ENCODE results near the gene RAB6A.
A peak's percentile ranks its signal among the peaks of the same experiment; 100 is the strongest.

The RAB6A gene

GRCh38 chr11:73664877-73665276 lies 96.0 kb downstream of the RAB6A start:
- Histone ChIP-seq H3K27ac (ENCODE audit: insufficient read depth in 1 of 2, low read depth in 1 of 2, low read length in 2 of 2, poor library complexity in 1 of 2, severe bottlenecking in 2 of 2) (no peak overlapping the region), H3K4me1 (ENCODE audit: control extremely low read depth in 1 of 4, control insufficient read depth in 4 of 4, insufficient read depth in 4 of 4, low read length in 3 of 4) (peaks cover 2 to 16% (median 14%) of the 10 kb centered on the region in 4 experiments), H3K4me3 (ENCODE audit: control insufficient read depth in 1 of 7, extremely low read depth in 1 of 7, insufficient read depth in 4 of 7, low read depth in 2 of 7, low read length in 6 of 7) (no peak overlapping the region), H3K36me3 (ENCODE audit: control insufficient read depth in 4 of 4, insufficient read depth in 4 of 4, low read length in 3 of 4) (no peaks in the 10 kb centered on the region), H3K27me3 (replicated peaks in 2 of 5; ENCODE audit: control insufficient read depth in 4 of 5, insufficient read depth in 5 of 5, low read length in 4 of 5) (peaks cover 0 to 2% (median 0%) of the 10 kb centered on the region in 5 experiments), H3K9me3 (ENCODE audit: control extremely low read depth in 1 of 5, control insufficient read depth in 4 of 5, insufficient read depth in 2 of 5, low read depth in 1 of 5, low read length in 4 of 5) (no peaks in the 10 kb centered on the region)
- no peak for DNase-seq
- POLR2A ChIA-PET: interaction anchor here (0.6 kb wide), 1 partner anchor 42 kb away, joined by 3 read pairs; no protein-coding TSS in a partner anchor
- CTCF ChIA-PET: interaction anchor here (1.1 to 9.2 kb wide), 3 partner anchors 26 to 314 kb away, joined by 3 to 196 read pairs (median 8); no protein-coding TSS in a partner anchor

DNA sequence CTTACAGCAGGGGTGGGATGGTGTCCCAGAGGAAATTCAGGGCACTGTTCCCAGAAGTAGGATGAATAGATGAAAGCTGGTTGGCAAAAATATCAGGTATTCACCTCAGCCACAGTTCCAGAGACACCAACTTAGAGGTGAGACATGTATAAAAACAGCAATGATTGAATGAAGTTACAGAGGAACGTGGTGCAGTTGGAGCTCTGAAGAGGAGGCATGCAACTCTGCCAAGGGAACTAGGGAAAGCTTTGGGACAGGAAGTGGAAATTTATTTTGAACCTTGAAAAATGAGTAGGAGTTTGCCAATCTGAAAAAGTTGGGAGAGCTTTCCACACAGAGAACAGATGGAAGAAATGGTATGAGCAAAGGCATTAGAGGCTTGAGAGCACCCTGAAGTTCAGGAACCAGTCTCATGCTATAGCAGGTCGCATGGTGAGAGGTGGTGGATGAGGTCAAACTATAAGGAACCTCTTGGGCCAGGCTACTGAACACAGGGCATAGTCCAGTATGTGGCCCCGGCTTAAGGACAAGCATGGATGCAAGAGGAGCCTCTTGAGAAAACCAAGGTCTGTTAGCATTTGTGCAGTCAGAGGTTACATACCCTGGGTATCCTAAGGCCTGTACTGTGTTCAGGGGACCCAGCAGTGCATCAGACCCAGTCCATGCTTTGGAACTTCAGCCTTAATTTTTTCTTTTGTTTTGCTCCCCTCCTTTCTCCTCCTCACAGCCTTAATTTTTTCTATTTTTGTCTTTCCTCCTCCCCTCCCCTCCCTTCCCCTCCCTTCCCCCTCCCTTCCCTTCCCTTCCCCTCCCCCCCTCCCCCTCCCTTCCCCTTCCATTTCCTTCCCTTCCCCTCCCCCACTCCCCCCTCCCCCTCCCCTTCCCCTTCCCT lies 97.0 kb downstream of the RAB6A start:
- ChIA-PET CTCF (interaction anchor here (0.6 to 9.2 kb wide), 7 partner anchors 13 to 313 kb away, joined by 3 to 196 read pairs (median 5); partner anchors contain the start of gene PLEKHB1), POLR2A (no interaction called here)
- no peaks in the 10 kb centered on the region for H3K9me3 ChIP-seq (ENCODE audit: control extremely low read depth in 1 of 5, control insufficient read depth in 4 of 5, insufficient read depth in 2 of 5, low read depth in 1 of 5, low read length in 4 of 5)
- H3K27me3 ChIP-seq (replicated peaks in 2 of 5; ENCODE audit: control insufficient read depth in 4 of 5, insufficient read depth in 5 of 5, low read length in 4 of 5): peaks cover 0 to 2% (median 0%) of the 10 kb centered on the region in 5 experiments
- H3K4me1 ChIP-seq (ENCODE audit: control extremely low read depth in 1 of 4, control insufficient read depth in 4 of 4, insufficient read depth in 4 of 4, low read length in 3 of 4): peaks cover 2 to 16% (median 14%) of the 10 kb centered on the region in 4 experiments
- no peak for DNase-seq
- H3K4me3 ChIP-seq (ENCODE audit: control insufficient read depth in 1 of 7, extremely low read depth in 1 of 7, insufficient read depth in 4 of 7, low read depth in 2 of 7, low read length in 6 of 7): no peak overlapping the region
- 78% methylated on average over 3 of the region's 3 CpGs for WGBS (ENCODE audit: insufficient coverage)
- no peak overlapping the region for H3K27ac ChIP-seq (ENCODE audit: insufficient read depth in 1 of 2, low read depth in 1 of 2, low read length in 2 of 2, poor library complexity in 1 of 2, severe bottlenecking in 2 of 2)
- no peaks in the 10 kb centered on the region for H3K36me3 ChIP-seq (ENCODE audit: control insufficient read depth in 4 of 4, insufficient read depth in 4 of 4, low read length in 3 of 4)

GRCh38 chr11:73662445-73663157 lies 98.3 kb downstream of the RAB6A start:
- peaks cover 2 to 16% (median 14%) of the 10 kb centered on the region in 4 experiments for H3K4me1 ChIP-seq (ENCODE audit: control extremely low read depth in 1 of 4, control insufficient read depth in 4 of 4, insufficient read depth in 4 of 4, low read length in 3 of 4)
- no peak for DNase-seq
- H3K36me3 ChIP-seq (ENCODE audit: control insufficient read depth in 4 of 4, insufficient read depth in 4 of 4, low read length in 3 of 4): no peaks in the 10 kb centered on the region
- H3K9me3 ChIP-seq (ENCODE audit: control extremely low read depth in 1 of 5, control insufficient read depth in 4 of 5, insufficient read depth in 2 of 5, low read depth in 1 of 5, low read length in 4 of 5): no peaks in the 10 kb centered on the region
- H3K4me3 ChIP-seq (ENCODE audit: control insufficient read depth in 1 of 7, extremely low read depth in 1 of 7, insufficient read depth in 4 of 7, low read depth in 2 of 7, low read length in 6 of 7): no peak overlapping the region
- H3K27ac ChIP-seq (ENCODE audit: insufficient read depth in 1 of 2, low read depth in 1 of 2, low read length in 2 of 2, poor library complexity in 1 of 2, severe bottlenecking in 2 of 2): no peak overlapping the region
- ChIA-PET CTCF (interaction anchor here (0.9 to 9.2 kb wide), 15 partner anchors 9 to 311 kb away, joined by 3 to 196 read pairs (median 6); partner anchors contain the start of genes PLEKHB1 and RAB6A), POLR2A (no interaction called here)
- WGBS (ENCODE audit: insufficient coverage): 100% methylated on average over 3 of the region's 3 CpGs
- peaks cover 0 to 2% (median 0%) of the 10 kb centered on the region in 5 experiments for H3K27me3 ChIP-seq (replicated peaks in 2 of 5; ENCODE audit: control insufficient read depth in 4 of 5, insufficient read depth in 5 of 5, low read length in 4 of 5)

GRCh38 chr11:73661035-73661628 lies 99.7 kb downstream of the RAB6A start:
- Histone ChIP-seq H3K27ac (ENCODE audit: insufficient read depth in 1 of 2, low read depth in 1 of 2, low read length in 2 of 2, poor library complexity in 1 of 2, severe bottlenecking in 2 of 2) (no peak overlapping the region), H3K4me1 (ENCODE audit: control extremely low read depth in 1 of 4, control insufficient read depth in 4 of 4, insufficient read depth in 4 of 4, low read length in 3 of 4) (peaks cover 2 to 16% (median 14%) of the 10 kb centered on the region in 4 experiments), H3K9me3 (ENCODE audit: control extremely low read depth in 1 of 5, control insufficient read depth in 4 of 5, insufficient read depth in 2 of 5, low read depth in 1 of 5, low read length in 4 of 5) (no peaks in the 10 kb centered on the region), H3K36me3 (ENCODE audit: control insufficient read depth in 4 of 4, insufficient read depth in 4 of 4, low read length in 3 of 4) (no peaks in the 10 kb centered on the region), H3K4me3 (ENCODE audit: control insufficient read depth in 1 of 7, extremely low read depth in 1 of 7, insufficient read depth in 4 of 7, low read depth in 2 of 7, low read length in 6 of 7) (peak overlapping the region in 6 of 7 experiments; percentile 40 to 81 (median 61)), H3K27me3 (replicated peaks in 2 of 5; ENCODE audit: control insufficient read depth in 4 of 5, insufficient read depth in 5 of 5, low read length in 4 of 5) (peaks cover 0 to 2% (median 0%) of the 10 kb centered on the region in 5 experiments)
- peak; percentile 69 to 80 (median 75) for DNase-seq
- ChIA-PET POLR2A (interaction anchor here (1.4 kb wide), 1 partner anchor 261 kb away, joined by 8 read pairs; no protein-coding TSS in a partner anchor), CTCF (interaction anchor here (0.7 to 9.2 kb wide), 37 partner anchors 9 to 361 kb away, joined by 3 to 196 read pairs (median 4); partner anchors contain the start of genes PLEKHB1 and RAB6A)
- WGBS (ENCODE audit: insufficient coverage): 7% methylated on average over 27 of the region's 40 CpGs

DNA sequence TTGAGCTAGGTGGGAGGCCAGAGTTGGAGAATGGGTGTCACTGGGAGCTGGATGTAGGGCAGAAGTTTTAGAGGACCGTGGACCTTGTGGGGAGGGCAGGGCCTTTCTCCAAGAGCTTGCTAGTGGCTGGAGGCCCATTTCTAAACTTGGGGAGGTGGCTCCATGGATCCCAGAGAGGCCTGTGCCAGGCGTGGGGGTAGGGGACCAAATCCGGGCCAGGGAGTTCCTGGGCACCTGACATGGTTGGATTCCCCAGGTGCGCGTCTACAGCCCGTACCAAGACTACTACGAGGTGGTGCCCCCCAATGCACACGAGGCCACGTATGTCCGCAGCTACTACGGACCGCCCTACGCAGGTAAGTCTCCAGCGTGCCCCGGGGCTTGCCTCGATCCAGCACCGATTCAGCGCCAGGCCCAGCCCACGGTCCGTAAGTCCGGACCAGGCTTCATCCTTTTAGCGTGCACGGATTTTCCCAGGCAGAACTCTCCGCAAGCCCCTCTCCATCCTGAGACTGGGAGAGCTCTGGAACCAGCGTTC lies 100.3 kb downstream of the RAB6A start:
- peaks cover 0 to 2% (median 0%) of the 10 kb centered on the region in 5 experiments for H3K27me3 ChIP-seq (replicated peaks in 2 of 5; ENCODE audit: control insufficient read depth in 4 of 5, insufficient read depth in 5 of 5, low read length in 4 of 5)
- no peak for DNase-seq
- no peaks in the 10 kb centered on the region for H3K36me3 ChIP-seq (ENCODE audit: control insufficient read depth in 4 of 4, insufficient read depth in 4 of 4, low read length in 3 of 4)
- POLR2A ChIA-PET: interaction anchor here (0.6 to 1.4 kb wide), 2 partner anchors 101 to 260 kb away, joined by 6 to 8 read pairs; no protein-coding TSS in a partner anchor
- peak overlapping the region in 6 of 7 experiments; percentile 40 to 81 (median 61) for H3K4me3 ChIP-seq (ENCODE audit: control insufficient read depth in 1 of 7, extremely low read depth in 1 of 7, insufficient read depth in 4 of 7, low read depth in 2 of 7, low read length in 6 of 7)
- no peak overlapping the region for H3K27ac ChIP-seq (ENCODE audit: insufficient read depth in 1 of 2, low read depth in 1 of 2, low read length in 2 of 2, poor library complexity in 1 of 2, severe bottlenecking in 2 of 2)
- WGBS (ENCODE audit: insufficient coverage): 35% methylated on average over 25 of the region's 25 CpGs
- H3K4me1 ChIP-seq (ENCODE audit: control extremely low read depth in 1 of 4, control insufficient read depth in 4 of 4, insufficient read depth in 4 of 4, low read length in 3 of 4): peaks cover 2 to 16% (median 14%) of the 10 kb centered on the region in 4 experiments
- no peaks in the 10 kb centered on the region for H3K9me3 ChIP-seq (ENCODE audit: control extremely low read depth in 1 of 5, control insufficient read depth in 4 of 5, insufficient read depth in 2 of 5, low read depth in 1 of 5, low read length in 4 of 5)
- CTCF ChIA-PET: interaction anchor here (0.7 to 9.2 kb wide), 33 partner anchors 9 to 361 kb away, joined by 3 to 196 read pairs (median 4); partner anchors contain the start of genes PLEKHB1 and RAB6A

- Histone ChIP-seq H3K27ac (ENCODE audit: insufficient read depth in 1 of 2, low read depth in 1 of 2, low read length in 2 of 2, poor library complexity in 1 of 2, severe bottlenecking in 2 of 2) (no peak overlapping the region), H3K4me1 (ENCODE audit: control extremely low read depth in 1 of 4, control insufficient read depth in 4 of 4, insufficient read depth in 4 of 4, low read length in 3 of 4) (peaks cover 2 to 16% (median 14%) of the 10 kb centered on the region in 4 experiments), H3K4me3 (ENCODE audit: control insufficient read depth in 1 of 7, extremely low read depth in 1 of 7, insufficient read depth in 4 of 7, low read depth in 2 of 7, low read length in 6 of 7) (no peak overlapping the region), H3K27me3 (replicated peaks in 2 of 5; ENCODE audit: control insufficient read depth in 4 of 5, insufficient read depth in 5 of 5, low read length in 4 of 5) (peaks cover 0 to 2% (median 0%) of the 10 kb centered on the region in 5 experiments), H3K36me3 (ENCODE audit: control insufficient read depth in 4 of 4, insufficient read depth in 4 of 4, low read length in 3 of 4) (no peaks in the 10 kb centered on the region), H3K9me3 (ENCODE audit: control extremely low read depth in 1 of 5, control insufficient read depth in 4 of 5, insufficient read depth in 2 of 5, low read depth in 1 of 5, low read length in 4 of 5) (no peaks in the 10 kb centered on the region)
- ChIA-PET POLR2A (interaction anchor here (0.6 to 1.4 kb wide), 3 partner anchors 67 to 260 kb away, joined by 6 to 8 read pairs (median 7); no protein-coding TSS in a partner anchor), CTCF (interaction anchor here (0.7 to 9.2 kb wide), 21 partner anchors 10 to 360 kb away, joined by 3 to 196 read pairs (median 4); partner anchors contain the start of gene PLEKHB1)
- 100% methylated on average over 2 of the region's 3 CpGs for WGBS (ENCODE audit: insufficient coverage)
- no peak for DNase-seq
Observed at GRCh38 chr11:73659961-73660360, 100.9 kb downstream of the RAB6A start.

Measured in common myeloid progenitor, CD34-positive (primary cell).